HEK293 (cell line): ENCODE measurements around the gene COA8.

Experiments
- CTCF ChIA-PET: fragments of 350-600 bp; formaldehyde crosslinking; extraction: SDS; loops from one replicate; lab custom pipeline; 2021; ENCODE audit warnings: antibody characterized with exemption; lab: Yijun Ruan, JAX
- POLR2A ChIA-PET: fragments of 300-600 bp; formaldehyde crosslinking; extraction: SDS; loops from one replicate; lab custom pipeline; 2020; ENCODE audit warnings: antibody characterized with exemption, inconsistent platforms; lab: Yijun Ruan, JAX
- H3K27ac ChIP-seq: fragments of 200-500 bp; sonication (Bioruptor generic); 2 replicates; pipeline ENCODE4 v1.5.1; 2014; ENCODE audit warnings: low read depth, low read length, control low read depth, inconsistent platforms; ENCODE audit errors: extremely low read depth
- H3K36me3 ChIP-seq, 2 experiments: fragments of 200-500 bp in 1 of 2; sonication (Bioruptor generic) in 1 of 2; 1 replicate in 1 of 2; 2 replicates in 1 of 2; pipeline ENCODE4 v1.5.1; 2014 to 2017; ENCODE audit warnings: inconsistent platforms in 2 of 2, low read length in 2 of 2; ENCODE audit not compliant: control insufficient read depth in 2 of 2, insufficient read depth in 1 of 2
- H3K4me1 ChIP-seq: fragments of 200-500 bp; sonication (Bioruptor generic); 2 replicates; pipeline ENCODE4 v1.5.1; 2014; ENCODE audit warnings: mild to moderate bottlenecking, low read length, inconsistent platforms; ENCODE audit not compliant: control insufficient read depth, insufficient read depth
- H3K4me3 ChIP-seq: 2 replicates; pipeline ENCODE4 v1.5.1; 2011; ENCODE audit warnings: low read depth, mild to moderate bottlenecking, control low read depth, low read length, moderate library complexity
- H3K9me3 ChIP-seq: fragments of 200-500 bp; sonication (Bioruptor generic); 2 replicates; pipeline ENCODE4 v1.5.1; 2014; ENCODE audit warnings: low read depth, low read length, inconsistent platforms; ENCODE audit not compliant: control insufficient read depth, insufficient read depth
- GLI4 ChIP-seq: fragments of 450-650 bp; formaldehyde crosslinking; IDR thresholded peaks from 2 replicates; pipeline ENCODE4 v1.5.1; 2016; ENCODE audit warnings: missing biosample characterization, missing genetic modification characterization
- GLIS2 ChIP-seq: fragments of 450-650 bp; formaldehyde crosslinking; IDR thresholded peaks from 2 replicates; pipeline ENCODE4 v1.5.1; 2016; ENCODE audit warnings: missing biosample characterization, missing genetic modification characterization
- HOXC10 ChIP-seq: sonication (generic); formaldehyde crosslinking; IDR thresholded peaks from 2 replicates; pipeline ENCODE4 v1.8.1; 2023; ENCODE audit warnings: mild to moderate bottlenecking, missing genetic modification reagents
- KLF10 ChIP-seq: fragments of 450-650 bp; IDR thresholded peaks from 2 replicates; pipeline ENCODE4 v1.5.1; 2018; ENCODE audit warnings: missing biosample characterization, mild to moderate bottlenecking, missing genetic modification characterization
- KLF17 ChIP-seq: fragments of 450-650 bp; formaldehyde crosslinking; IDR thresholded peaks from 2 replicates; pipeline ENCODE4 v1.5.1; 2016; ENCODE audit warnings: missing biosample characterization, missing genetic modification characterization
- KLF9 ChIP-seq: fragments of 450-650 bp; formaldehyde crosslinking; IDR thresholded peaks from 2 replicates; pipeline ENCODE4 v1.5.1; 2016; ENCODE audit warnings: missing biosample characterization, missing genetic modification characterization, low read depth
- PATZ1 ChIP-seq: fragments of 450-650 bp; formaldehyde crosslinking; IDR thresholded peaks from 2 replicates; pipeline ENCODE4 v1.5.1; 2016; ENCODE audit warnings: missing biosample characterization, missing genetic modification characterization
- YY1 ChIP-seq: fragments of 450-650 bp; formaldehyde crosslinking; IDR thresholded peaks from 2 replicates; pipeline ENCODE4 v1.5.1; 2018; ENCODE audit warnings: missing biosample characterization, missing genetic modification characterization
- ZBTB8A ChIP-seq: fragments of 450-650 bp; formaldehyde crosslinking; IDR thresholded peaks from 2 replicates; pipeline ENCODE4 v1.5.1; 2016; ENCODE audit warnings: missing biosample characterization, missing genetic modification characterization
- ZNF112 ChIP-seq: fragments of 450-650 bp; formaldehyde crosslinking; IDR thresholded peaks from 2 replicates; pipeline ENCODE4 v1.5.0; 2017; ENCODE audit warnings: missing biosample characterization, missing genetic modification characterization
- ZNF138 ChIP-seq: fragments of 450-650 bp; formaldehyde crosslinking; IDR thresholded peaks from 2 replicates; pipeline ENCODE4 v1.5.1; 2016; ENCODE audit warnings: missing biosample characterization, missing genetic modification characterization, borderline replicate concordance
- ZNF221 ChIP-seq: fragments of 450-650 bp; formaldehyde crosslinking; IDR thresholded peaks from 2 replicates; pipeline ENCODE4 v1.5.1; 2017; ENCODE audit warnings: missing biosample characterization, missing genetic modification characterization, borderline replicate concordance
- ZNF223 ChIP-seq: fragments of 450-650 bp; formaldehyde crosslinking; IDR thresholded peaks from 2 replicates; pipeline ENCODE4 v1.5.1; 2016; ENCODE audit warnings: missing biosample characterization, missing genetic modification characterization
- ZNF266 ChIP-seq: fragments of 450-650 bp; formaldehyde crosslinking; IDR thresholded peaks from 2 replicates; pipeline ENCODE4 v1.5.1; 2016; ENCODE audit warnings: missing biosample characterization, missing genetic modification characterization, low read depth
- ZNF366 ChIP-seq: fragments of 450-650 bp; formaldehyde crosslinking; conservative IDR thresholded peaks from 2 replicates; pipeline ENCODE4 v1.5.1; 2016; ENCODE audit warnings: missing biosample characterization, missing genetic modification characterization
- ZNF394 ChIP-seq: fragments of 450-650 bp; formaldehyde crosslinking; IDR thresholded peaks from 2 replicates; pipeline ENCODE4 v1.5.1; 2016; ENCODE audit warnings: missing biosample characterization, missing genetic modification characterization, mild to moderate bottlenecking, moderate library complexity, borderline replicate concordance
- ZNF423 ChIP-seq: fragments of 450-650 bp; formaldehyde crosslinking; IDR thresholded peaks from 2 replicates; pipeline ENCODE4 v1.5.1; 2016; ENCODE audit warnings: missing biosample characterization, missing genetic modification characterization
- ZNF473 ChIP-seq: fragments of 450-650 bp; formaldehyde crosslinking; IDR thresholded peaks from 2 replicates; pipeline ENCODE4 v1.5.1; 2017; ENCODE audit warnings: missing biosample characterization, missing genetic modification characterization
- ZNF501 ChIP-seq: fragments of 450-650 bp; formaldehyde crosslinking; IDR thresholded peaks from 2 replicates; pipeline ENCODE4 v1.5.1; 2016; ENCODE audit warnings: missing biosample characterization, missing genetic modification characterization
- ZNF544 ChIP-seq: fragments of 450-650 bp; formaldehyde crosslinking; IDR thresholded peaks from 2 replicates; pipeline ENCODE4 v1.5.0; 2017; ENCODE audit warnings: missing biosample characterization, missing genetic modification characterization
- ZNF558 ChIP-seq: fragments of 450-650 bp; formaldehyde crosslinking; IDR thresholded peaks from 2 replicates; pipeline ENCODE4 v1.5.1; 2016; ENCODE audit warnings: missing biosample characterization, missing genetic modification characterization
- ZNF571 ChIP-seq: fragments of 450-650 bp; formaldehyde crosslinking; IDR thresholded peaks from 2 replicates; pipeline ENCODE4 v1.5.0; 2017; ENCODE audit warnings: missing biosample characterization, missing genetic modification characterization
- ZNF621 ChIP-seq: fragments of 450-650 bp; formaldehyde crosslinking; IDR thresholded peaks from 2 replicates; pipeline ENCODE4 v1.5.1; 2017; ENCODE audit warnings: missing biosample characterization, missing genetic modification characterization
- ZNF623 ChIP-seq: fragments of 450-650 bp; formaldehyde crosslinking; IDR thresholded peaks from 2 replicates; pipeline ENCODE4 v1.5.1; 2016; ENCODE audit warnings: missing biosample characterization, missing genetic modification characterization
- ZNF677 ChIP-seq: fragments of 450-650 bp; IDR thresholded peaks from 2 replicates; pipeline ENCODE4 v1.5.0; 2018; ENCODE audit warnings: missing biosample characterization, mild to moderate bottlenecking, missing genetic modification characterization, moderate library complexity
- ZNF76 ChIP-seq: fragments of 450-650 bp; formaldehyde crosslinking; IDR thresholded peaks from 2 replicates; pipeline ENCODE4; 2016; ENCODE audit warnings: low read depth, missing biosample characterization, missing genetic modification characterization, borderline replicate concordance
- ZSCAN23 ChIP-seq: fragments of 450-650 bp; formaldehyde crosslinking; IDR thresholded peaks from 2 replicates; pipeline ENCODE4 v1.5.1; 2016; ENCODE audit warnings: missing biosample characterization, missing genetic modification characterization
- TF ChIP-seq, protein P1 (sequence below): fragments of 450-650 bp; formaldehyde crosslinking; IDR thresholded peaks from 2 replicates; pipeline ENCODE4 v1.5.1; 2016; ENCODE audit warnings: missing biosample characterization, missing genetic modification characterization
- TF ChIP-seq, protein P2 (sequence below): fragments of 450-650 bp; formaldehyde crosslinking; IDR thresholded peaks from 2 replicates; pipeline ENCODE4 v1.5.1; 2016; ENCODE audit warnings: missing biosample characterization, missing genetic modification characterization
- TF ChIP-seq, protein P3 (sequence below): sonication (generic); formaldehyde crosslinking; IDR thresholded peaks from 2 replicates; pipeline ENCODE4 v1.8.1; 2022; ENCODE audit warnings: mild to moderate bottlenecking, moderate library complexity, missing genetic modification reagents

Gene COA8

GRCh38 chr14:103561381-103562178 is 1.2 kb upstream of the COA8 start (continued):
- no peak for TF ChIP-seq GLIS2
- no peak for TF ChIP-seq YY1
- TF ChIP-seq ZNF501 (tag by site-specific recombination) = no peak
- 0 out of 2 replicates have a peak, but pooled peaks have one; percentile 13 for TF ChIP-seq ZNF394 (tag by site-specific recombination)
- TF ChIP-seq ZNF366 (tag by site-specific recombination) = peak; percentile 52; the same call in 1 of the 2 replicates
- TF ChIP-seq ZNF558 (tag by site-specific recombination) = no peak
- 0 out of 2 replicates have a peak, but pooled peaks have one; percentile 31 for TF ChIP-seq ZNF76 (tag by site-specific recombination)

GRCh38 chr14:103562179-103562428 is 656 bp upstream of the COA8 start:
- Histone ChIP-seq H3K36me3 (peaks cover 16 to 21% of the 10 kb centered on the region in 2 experiments), H3K9me3 (no peaks in the 10 kb centered on the region), H3K4me3 (peak overlapping the region; percentile 100), H3K27ac (peak overlapping the region; percentile 96), H3K4me1 (peaks cover 36% of the 10 kb centered on the region)
- ChIA-PET POLR2A (interaction anchor here (0.5 to 2.5 kb wide), 8 partner anchors 9 to 228 kb away, joined by 3 to 8 read pairs (median 4); partner anchors contain the start of genes CKB, EIF5, TRMT61A and XRCC3), CTCF (interaction anchor here (2.4 kb wide), 1 partner anchor 15 kb away, joined by 11 read pairs; no protein-coding TSS in a partner anchor)
- TF ChIP-seq KLF17 (tag by site-specific recombination) (0 out of 2 replicates have a peak, but pooled peaks have one; percentile 32), ZNF677 (no peak), GLI4 (tag by site-specific recombination) (no peak), ZNF623 (tag by site-specific recombination) (no peak), HOXC10 (CRISPR knock-in tag) (no peak), KLF10 (tag by site-specific recombination) (no peak), ZNF366 (tag by site-specific recombination) (no peak), ZNF112 (tag by site-specific recombination) (no peak), PATZ1 (peak; percentile 46), ZNF423 (tag by site-specific recombination) (no peak), ZNF544 (tag by site-specific recombination) (no peak), KLF9 (tag by site-specific recombination) (0 out of 2 replicates have a peak, but pooled peaks have one; percentile 3), ZNF473 (tag by site-specific recombination) (no peak), ZNF221 (tag by site-specific recombination) (no peak), ZBTB8A (tag by site-specific recombination) (peak; percentile 86), ZNF266 (tag by site-specific recombination) (no peak), ZSCAN23 (tag by site-specific recombination) (no peak), ZNF558 (tag by site-specific recombination) (no peak), ZNF621 (tag by site-specific recombination) (no peak), ZNF571 (no peak), ZNF138 (tag by site-specific recombination) (no peak), ZNF223 (tag by site-specific recombination) (no peak)
- TF ChIP-seq, protein P1, sequence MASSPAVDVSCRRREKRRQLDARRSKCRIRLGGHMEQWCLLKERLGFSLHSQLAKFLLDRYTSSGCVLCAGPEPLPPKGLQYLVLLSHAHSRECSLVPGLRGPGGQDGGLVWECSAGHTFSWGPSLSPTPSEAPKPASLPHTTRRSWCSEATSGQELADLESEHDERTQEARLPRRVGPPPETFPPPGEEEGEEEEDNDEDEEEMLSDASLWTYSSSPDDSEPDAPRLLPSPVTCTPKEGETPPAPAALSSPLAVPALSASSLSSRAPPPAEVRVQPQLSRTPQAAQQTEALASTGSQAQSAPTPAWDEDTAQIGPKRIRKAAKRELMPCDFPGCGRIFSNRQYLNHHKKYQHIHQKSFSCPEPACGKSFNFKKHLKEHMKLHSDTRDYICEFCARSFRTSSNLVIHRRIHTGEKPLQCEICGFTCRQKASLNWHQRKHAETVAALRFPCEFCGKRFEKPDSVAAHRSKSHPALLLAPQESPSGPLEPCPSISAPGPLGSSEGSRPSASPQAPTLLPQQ (tag by site-specific recombination) = peak; percentile 40; the same call in 1 of the 2 replicates
- TF ChIP-seq, protein P2, sequence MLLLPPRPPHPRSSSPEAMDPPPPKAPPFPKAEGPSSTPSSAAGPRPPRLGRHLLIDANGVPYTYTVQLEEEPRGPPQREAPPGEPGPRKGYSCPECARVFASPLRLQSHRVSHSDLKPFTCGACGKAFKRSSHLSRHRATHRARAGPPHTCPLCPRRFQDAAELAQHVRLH = no peak
- TF ChIP-seq, protein P3, sequence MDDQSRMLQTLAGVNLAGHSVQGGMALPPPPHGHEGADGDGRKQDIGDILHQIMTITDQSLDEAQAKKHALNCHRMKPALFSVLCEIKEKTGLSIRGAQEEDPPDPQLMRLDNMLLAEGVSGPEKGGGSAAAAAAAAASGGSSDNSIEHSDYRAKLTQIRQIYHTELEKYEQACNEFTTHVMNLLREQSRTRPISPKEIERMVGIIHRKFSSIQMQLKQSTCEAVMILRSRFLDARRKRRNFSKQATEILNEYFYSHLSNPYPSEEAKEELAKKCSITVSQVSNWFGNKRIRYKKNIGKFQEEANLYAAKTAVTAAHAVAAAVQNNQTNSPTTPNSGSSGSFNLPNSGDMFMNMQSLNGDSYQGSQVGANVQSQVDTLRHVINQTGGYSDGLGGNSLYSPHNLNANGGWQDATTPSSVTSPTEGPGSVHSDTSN (CRISPR knock-in tag) = no peak
